WTC11 (cell line): Measurements from ENCODE around the gene CNGA4. TPM values are rescaled to one million over a fixed set of nuclear protein-coding genes. Genes with fewer than 3 reads are reported as not detected.
A peak's percentile ranks its signal among the peaks of the same experiment; 100 is the strongest.

ENCODE experiments used
- ATAC-seq: fragments of 200-7000 bp; cut with Tn5 transposase; 2 replicates; pipeline ENCODE4 v1.10.0; 2021; ENCODE audit warnings: mild to moderate bottlenecking, moderate library complexity
- CTCF ChIA-PET: fragments of 300-600 bp; sonication (Branson Sonifier 250); formaldehyde crosslinking; loops from one replicate; lab custom pipeline; 2021; ENCODE audit warnings: antibody characterized with exemption; lab: Charles Lee
- POLR2A ChIA-PET: fragments of 350-600 bp; sonication (Branson Sonifier 250); formaldehyde crosslinking; loops from one replicate; lab custom pipeline; 2021; ENCODE audit warnings: antibody characterized with exemption; lab: Charles Lee
- DNase-seq: peaks from one replicate; pipeline ENCODE4 v3.0.0; 2021; ENCODE audit warnings: low spot score
- H3K27ac Mint-ChIP-seq: 2 replicates; pipeline ENCODE4 v1.8.0; 2021; ENCODE audit warnings: mixed read lengths
- H3K27me3 Mint-ChIP-seq: 2 replicates; pipeline ENCODE4 v1.8.0; 2021; ENCODE audit warnings: low read depth, mild to moderate bottlenecking, moderate library complexity, mixed read lengths
- H3K36me3 Mint-ChIP-seq: 2 replicates; pipeline ENCODE4 v1.8.0; 2021; ENCODE audit warnings: mixed read lengths
- H3K4me1 Mint-ChIP-seq: 2 replicates; pipeline ENCODE4 v1.8.0; 2022; ENCODE audit warnings: mixed read lengths
- H3K4me3 Mint-ChIP-seq: 2 replicates; pipeline ENCODE4 v1.8.0; 2021; ENCODE audit warnings: mild to moderate bottlenecking, moderate library complexity, mixed read lengths
- H3K9me3 Mint-ChIP-seq: 2 replicates; pipeline ENCODE4 v1.8.0; 2021; ENCODE audit warnings: mixed read lengths
- AR ChIP-seq: fragments of 250-450 bp; sonication (Bioruptor Pico); IDR thresholded peaks from 2 replicates; pipeline ENCODE4 v1.9.0; 2021; ENCODE audit warnings: mild to moderate bottlenecking
- ESRRA ChIP-seq: sonication (generic); formaldehyde crosslinking; IDR thresholded peaks from 2 replicates; pipeline ENCODE4 v1.8.1; 2022; ENCODE audit warnings: mild to moderate bottlenecking, missing genetic modification reagents, borderline replicate concordance
- ETV6 ChIP-seq: sonication (generic); formaldehyde crosslinking; IDR thresholded peaks from 2 replicates; pipeline ENCODE4 v1.8.1; 2022; ENCODE audit warnings: mild to moderate bottlenecking, missing genetic modification reagents
- FOXJ3 ChIP-seq: sonication (generic); formaldehyde crosslinking; IDR thresholded peaks from 2 replicates; pipeline ENCODE4 v1.9.0; 2021; ENCODE audit warnings: missing genetic modification reagents, mild to moderate bottlenecking, borderline replicate concordance
- HMGA2 ChIP-seq: fragments of 250-450 bp; sonication (Bioruptor Pico); IDR thresholded peaks from 2 replicates; pipeline ENCODE4 v1.4.0; 2021; ENCODE audit warnings: mild to moderate bottlenecking, moderate library complexity
- JAZF1 ChIP-seq: fragments of 250-450 bp; sonication (Bioruptor Pico); IDR thresholded peaks from 2 replicates; pipeline ENCODE4 v1.9.0; 2021; ENCODE audit warnings: moderate library complexity, mild to moderate bottlenecking, inconsistent platforms
- MLX ChIP-seq: sonication (generic); formaldehyde crosslinking; IDR thresholded peaks from 2 replicates; pipeline ENCODE4 v1.8.1; 2023; ENCODE audit warnings: mild to moderate bottlenecking, missing genetic modification reagents, moderate library complexity
- MYBL2 ChIP-seq: sonication (generic); formaldehyde crosslinking; IDR thresholded peaks from 2 replicates; pipeline ENCODE4 v1.8.1; 2023; ENCODE audit warnings: mild to moderate bottlenecking, moderate library complexity, missing genetic modification reagents
- NFE2L1 ChIP-seq: sonication (generic); formaldehyde crosslinking; IDR thresholded peaks from 2 replicates; pipeline ENCODE4 v1.8.1; 2023; ENCODE audit warnings: missing genetic modification reagents
- NR3C1 ChIP-seq: sonication (generic); formaldehyde crosslinking; conservative IDR thresholded peaks from 2 replicates; pipeline ENCODE4 v1.8.1; 2023; ENCODE audit warnings: low read depth, mild to moderate bottlenecking, missing genetic modification reagents
- PRRX2 ChIP-seq: fragments of 250-450 bp; sonication (Bioruptor Pico); IDR thresholded peaks from 2 replicates; pipeline ENCODE4 v1.8.0; 2021; ENCODE audit warnings: mild to moderate bottlenecking
- SMAD4 ChIP-seq: sonication (generic); formaldehyde crosslinking; IDR thresholded peaks from 2 replicates; pipeline ENCODE4 v1.8.0; 2022; ENCODE audit warnings: mild to moderate bottlenecking, missing genetic modification reagents
- TCF7 ChIP-seq: sonication (generic); formaldehyde crosslinking; IDR thresholded peaks from 2 replicates; pipeline ENCODE4 v1.8.0; 2022; ENCODE audit warnings: mild to moderate bottlenecking, low read depth, missing genetic modification reagents, moderate library complexity
- TEAD1 ChIP-seq: sonication (generic); formaldehyde crosslinking; IDR thresholded peaks from 2 replicates; pipeline ENCODE4 v1.8.0; 2022; ENCODE audit warnings: mild to moderate bottlenecking, missing genetic modification reagents
- ZBTB43 ChIP-seq: sonication (generic); formaldehyde crosslinking; IDR thresholded peaks from 2 replicates; pipeline ENCODE4 v1.8.1; 2023; ENCODE audit warnings: mild to moderate bottlenecking, missing genetic modification reagents
- ZNF423 ChIP-seq: fragments of 250-450 bp; sonication (Bioruptor Pico); IDR thresholded peaks from 2 replicates; pipeline ENCODE4 v2.1.2; 2022; ENCODE audit warnings: mild to moderate bottlenecking, moderate library complexity
- total RNA-seq: library from RNA; stranded (reverse); gene quantifications from 3 replicates; pipeline ENCODE4 v1.2.3, GENCODE V29; 2021
- TF ChIP-seq, protein P1 (sequence below): sonication (generic); formaldehyde crosslinking; IDR thresholded peaks from 2 replicates; pipeline ENCODE4 v1.8.0; 2023; ENCODE audit warnings: mild to moderate bottlenecking, missing genetic modification reagents
- TF ChIP-seq, protein P2 (sequence below): fragments of 200-600 bp; IDR thresholded peaks from 2 replicates; pipeline ENCODE4 v1.8.0; 2022; ENCODE audit warnings: antibody characterized with exemption
- TF ChIP-seq, protein P3 (sequence below): fragments of 250-450 bp; sonication (Bioruptor Pico); conservative IDR thresholded peaks from 2 replicates; pipeline ENCODE4 v1.9.0; 2021; ENCODE audit warnings: mild to moderate bottlenecking
- TF ChIP-seq, protein P4 (sequence below): sonication (generic); formaldehyde crosslinking; IDR thresholded peaks from 2 replicates; pipeline ENCODE4 v1.8.1; 2022; ENCODE audit warnings: low read depth, mild to moderate bottlenecking, moderate library complexity, missing genetic modification reagents, borderline replicate concordance

The CNGA4 gene
- total RNA-seq, 1 experiment from 2014 or later, result 0.35 TPM

GRCh38 chr11:6258141-6258540, 19.3 kb downstream of the CNGA4 start:
- Mint-ChIP-seq H3K4me1 (no peaks in the 10 kb centered on the region), H3K36me3 (no peaks in the 10 kb centered on the region), H3K27ac (no peak overlapping the region), H3K27me3 (no peaks in the 10 kb centered on the region)
- peak; percentile 38 for ATAC-seq
- POLR2A ChIA-PET, result interaction anchor here (3.0 kb wide), 1 partner anchor 62 kb away, joined by 9 read pairs; the partner anchor contains the start of gene CAVIN3
- TF ChIP-seq MLX (no peak), TEAD1 (CRISPR knock-in tag) (no peak), JAZF1 (no peak), FOXJ3 (CRISPR knock-in tag) (no peak), TCF7 (no peak), NR3C1 (CRISPR knock-in tag) (no peak), ZNF423 (CRISPR knock-in tag) (no peak), AR (no peak), ETV6 (CRISPR knock-in tag) (no peak)
- TF ChIP-seq, protein P1, sequence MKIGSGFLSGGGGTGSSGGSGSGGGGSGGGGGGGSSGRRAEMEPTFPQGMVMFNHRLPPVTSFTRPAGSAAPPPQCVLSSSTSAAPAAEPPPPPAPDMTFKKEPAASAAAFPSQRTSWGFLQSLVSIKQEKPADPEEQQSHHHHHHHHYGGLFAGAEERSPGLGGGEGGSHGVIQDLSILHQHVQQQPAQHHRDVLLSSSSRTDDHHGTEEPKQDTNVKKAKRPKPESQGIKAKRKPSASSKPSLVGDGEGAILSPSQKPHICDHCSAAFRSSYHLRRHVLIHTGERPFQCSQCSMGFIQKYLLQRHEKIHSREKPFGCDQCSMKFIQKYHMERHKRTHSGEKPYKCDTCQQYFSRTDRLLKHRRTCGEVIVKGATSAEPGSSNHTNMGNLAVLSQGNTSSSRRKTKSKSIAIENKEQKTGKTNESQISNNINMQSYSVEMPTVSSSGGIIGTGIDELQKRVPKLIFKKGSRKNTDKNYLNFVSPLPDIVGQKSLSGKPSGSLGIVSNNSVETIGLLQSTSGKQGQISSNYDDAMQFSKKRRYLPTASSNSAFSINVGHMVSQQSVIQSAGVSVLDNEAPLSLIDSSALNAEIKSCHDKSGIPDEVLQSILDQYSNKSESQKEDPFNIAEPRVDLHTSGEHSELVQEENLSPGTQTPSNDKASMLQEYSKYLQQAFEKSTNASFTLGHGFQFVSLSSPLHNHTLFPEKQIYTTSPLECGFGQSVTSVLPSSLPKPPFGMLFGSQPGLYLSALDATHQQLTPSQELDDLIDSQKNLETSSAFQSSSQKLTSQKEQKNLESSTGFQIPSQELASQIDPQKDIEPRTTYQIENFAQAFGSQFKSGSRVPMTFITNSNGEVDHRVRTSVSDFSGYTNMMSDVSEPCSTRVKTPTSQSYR (CRISPR knock-in tag), result no peak
- TF ChIP-seq, protein P2, sequence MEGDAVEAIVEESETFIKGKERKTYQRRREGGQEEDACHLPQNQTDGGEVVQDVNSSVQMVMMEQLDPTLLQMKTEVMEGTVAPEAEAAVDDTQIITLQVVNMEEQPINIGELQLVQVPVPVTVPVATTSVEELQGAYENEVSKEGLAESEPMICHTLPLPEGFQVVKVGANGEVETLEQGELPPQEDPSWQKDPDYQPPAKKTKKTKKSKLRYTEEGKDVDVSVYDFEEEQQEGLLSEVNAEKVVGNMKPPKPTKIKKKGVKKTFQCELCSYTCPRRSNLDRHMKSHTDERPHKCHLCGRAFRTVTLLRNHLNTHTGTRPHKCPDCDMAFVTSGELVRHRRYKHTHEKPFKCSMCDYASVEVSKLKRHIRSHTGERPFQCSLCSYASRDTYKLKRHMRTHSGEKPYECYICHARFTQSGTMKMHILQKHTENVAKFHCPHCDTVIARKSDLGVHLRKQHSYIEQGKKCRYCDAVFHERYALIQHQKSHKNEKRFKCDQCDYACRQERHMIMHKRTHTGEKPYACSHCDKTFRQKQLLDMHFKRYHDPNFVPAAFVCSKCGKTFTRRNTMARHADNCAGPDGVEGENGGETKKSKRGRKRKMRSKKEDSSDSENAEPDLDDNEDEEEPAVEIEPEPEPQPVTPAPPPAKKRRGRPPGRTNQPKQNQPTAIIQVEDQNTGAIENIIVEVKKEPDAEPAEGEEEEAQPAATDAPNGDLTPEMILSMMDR, result no peak
- TF ChIP-seq, protein P3, sequence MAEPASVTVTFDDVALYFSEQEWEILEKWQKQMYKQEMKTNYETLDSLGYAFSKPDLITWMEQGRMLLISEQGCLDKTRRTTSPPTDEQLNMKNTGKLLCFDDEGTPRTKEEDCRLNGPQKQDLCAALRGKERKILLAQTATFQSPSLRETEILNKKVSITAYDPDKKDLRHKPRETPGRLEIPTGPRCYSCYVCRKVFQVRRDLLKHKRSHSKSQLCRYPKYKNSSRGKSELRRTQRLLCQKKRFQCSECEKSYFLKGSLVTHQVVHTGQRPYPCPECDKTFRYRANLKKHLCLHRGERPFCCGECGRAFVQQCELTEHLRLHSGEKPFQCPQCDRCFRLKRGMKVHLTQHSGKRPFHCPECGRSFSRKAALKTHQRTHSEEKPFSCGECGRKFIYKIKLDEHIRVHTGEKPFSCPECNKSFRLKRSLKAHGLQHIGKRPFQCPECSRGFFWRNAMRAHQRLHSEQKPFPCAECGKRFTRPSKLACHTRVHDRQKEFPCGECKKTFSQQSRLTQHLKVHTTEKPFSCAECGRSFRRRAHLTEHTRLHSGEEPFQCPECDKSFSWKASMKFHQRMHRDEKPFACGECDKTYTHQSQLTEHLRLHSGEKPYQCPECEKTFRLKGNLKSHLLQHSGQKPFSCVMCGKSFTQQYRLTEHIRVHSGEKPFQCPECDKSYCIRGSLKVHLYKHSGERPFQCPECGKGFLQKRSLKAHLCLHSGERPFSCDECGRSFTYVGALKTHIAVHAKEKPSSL (CRISPR knock-in tag), result no peak
- TF ChIP-seq, all 79 proteins: peak for 0
- H3K9me3 Mint-ChIP-seq, result no peaks in the 10 kb centered on the region
- DNase-seq, result no peak
- H3K4me3 Mint-ChIP-seq, result no peak overlapping the region; the same call in none of the 2 replicates
- CTCF ChIA-PET, result interaction anchor here (0.6 to 5.4 kb wide), 27 partner anchors 7 to 1621 kb away, joined by 3 to 85 read pairs (median 6); partner anchors contain the start of genes CNGA4 and FHIP1B

- Mint-ChIP-seq H3K4me3 (no peak overlapping the region; the same call in none of the 2 replicates), H3K4me1 (no peaks in the 10 kb centered on the region), H3K27ac (no peak overlapping the region), H3K36me3 (no peaks in the 10 kb centered on the region), H3K27me3 (no peaks in the 10 kb centered on the region), H3K9me3 (no peaks in the 10 kb centered on the region)
- ChIA-PET CTCF (interaction anchor here (0.7 to 5.4 kb wide), 28 partner anchors 8 to 1622 kb away, joined by 3 to 85 read pairs (median 6); partner anchors contain the start of genes CNGA4 and FHIP1B), POLR2A (interaction anchor here (3.0 kb wide), 1 partner anchor 61 kb away, joined by 9 read pairs; the partner anchor contains the start of gene CAVIN3)
- ATAC-seq (peak; percentile 40), DNase-seq (peak; percentile 36)
- TF ChIP-seq PRRX2 (no peak), ESRRA (CRISPR knock-in tag) (no peak), MYBL2 (no peak), NFE2L1 (CRISPR knock-in tag) (no peak), SMAD4 (CRISPR knock-in tag) (no peak), ZBTB43 (no peak), HMGA2 (CRISPR knock-in tag) (no peak)
- TF ChIP-seq, protein P4, sequence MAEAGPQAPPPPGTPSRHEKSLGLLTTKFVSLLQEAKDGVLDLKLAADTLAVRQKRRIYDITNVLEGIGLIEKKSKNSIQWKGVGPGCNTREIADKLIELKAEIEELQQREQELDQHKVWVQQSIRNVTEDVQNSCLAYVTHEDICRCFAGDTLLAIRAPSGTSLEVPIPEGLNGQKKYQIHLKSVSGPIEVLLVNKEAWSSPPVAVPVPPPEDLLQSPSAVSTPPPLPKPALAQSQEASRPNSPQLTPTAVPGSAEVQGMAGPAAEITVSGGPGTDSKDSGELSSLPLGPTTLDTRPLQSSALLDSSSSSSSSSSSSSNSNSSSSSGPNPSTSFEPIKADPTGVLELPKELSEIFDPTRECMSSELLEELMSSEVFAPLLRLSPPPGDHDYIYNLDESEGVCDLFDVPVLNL (CRISPR knock-in tag), result no peak
Observed at GRCh38 chr11:6258571-6259081, 19.7 kb downstream of the CNGA4 start.
